Neural progenitor cell (in vitro differentiated cells): ENCODE results near the gene PLD5.

Experiments
- EZH2 ChIP-seq: fragments of 200-600 bp; sonication (generic); IDR thresholded peaks from 2 replicates; pipeline ENCODE4 v1.6.1; 2017; ENCODE audit warnings: antibody characterized with exemption, mild to moderate bottlenecking, moderate library complexity
- TF ChIP-seq, protein P1 (sequence below): fragments of 200-600 bp; sonication (generic); IDR thresholded peaks from 2 replicates; pipeline ENCODE4 v1.5.1; 2017; ENCODE audit warnings: antibody characterized with exemption, mild to moderate bottlenecking

DNA sequence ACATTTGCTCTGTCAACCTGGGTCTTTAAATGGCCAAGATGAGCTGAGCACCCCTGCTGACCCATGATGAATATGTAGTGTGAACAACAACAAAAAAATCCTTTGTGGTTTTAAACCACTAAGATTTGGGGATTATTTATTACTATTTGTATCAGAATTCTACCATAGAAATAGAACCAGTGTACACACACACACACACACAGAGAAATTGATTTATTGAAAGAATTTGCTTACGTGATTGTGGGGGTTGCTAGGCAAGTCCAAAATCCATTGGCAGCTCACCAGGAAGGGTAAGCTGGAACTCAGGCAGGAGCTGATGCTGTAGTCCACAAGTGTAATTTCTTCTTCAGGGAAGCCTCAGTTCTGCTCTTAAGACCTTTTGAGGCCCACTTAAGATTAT lies 443.1 kb downstream of the PLD5 start:
- no peak for TF ChIP-seq EZH2
- TF ChIP-seq, protein P1, sequence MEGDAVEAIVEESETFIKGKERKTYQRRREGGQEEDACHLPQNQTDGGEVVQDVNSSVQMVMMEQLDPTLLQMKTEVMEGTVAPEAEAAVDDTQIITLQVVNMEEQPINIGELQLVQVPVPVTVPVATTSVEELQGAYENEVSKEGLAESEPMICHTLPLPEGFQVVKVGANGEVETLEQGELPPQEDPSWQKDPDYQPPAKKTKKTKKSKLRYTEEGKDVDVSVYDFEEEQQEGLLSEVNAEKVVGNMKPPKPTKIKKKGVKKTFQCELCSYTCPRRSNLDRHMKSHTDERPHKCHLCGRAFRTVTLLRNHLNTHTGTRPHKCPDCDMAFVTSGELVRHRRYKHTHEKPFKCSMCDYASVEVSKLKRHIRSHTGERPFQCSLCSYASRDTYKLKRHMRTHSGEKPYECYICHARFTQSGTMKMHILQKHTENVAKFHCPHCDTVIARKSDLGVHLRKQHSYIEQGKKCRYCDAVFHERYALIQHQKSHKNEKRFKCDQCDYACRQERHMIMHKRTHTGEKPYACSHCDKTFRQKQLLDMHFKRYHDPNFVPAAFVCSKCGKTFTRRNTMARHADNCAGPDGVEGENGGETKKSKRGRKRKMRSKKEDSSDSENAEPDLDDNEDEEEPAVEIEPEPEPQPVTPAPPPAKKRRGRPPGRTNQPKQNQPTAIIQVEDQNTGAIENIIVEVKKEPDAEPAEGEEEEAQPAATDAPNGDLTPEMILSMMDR, result no peak
